Erythroblast (primary cell): ENCODE measurements around the gene CAMSAP2.

ENCODE experiments used
- GATA1 ChIP-seq: IDR thresholded peaks from 2 replicates; pipeline ENCODE4 v1.6.1; 2011; ENCODE audit warnings: low read depth, mild to moderate bottlenecking, control low read depth, low read length, moderate library complexity
- POLR2A ChIP-seq: IDR thresholded peaks from 2 replicates; pipeline ENCODE4 v1.6.1; 2011; ENCODE audit warnings: mild to moderate bottlenecking, low read length

DNA sequence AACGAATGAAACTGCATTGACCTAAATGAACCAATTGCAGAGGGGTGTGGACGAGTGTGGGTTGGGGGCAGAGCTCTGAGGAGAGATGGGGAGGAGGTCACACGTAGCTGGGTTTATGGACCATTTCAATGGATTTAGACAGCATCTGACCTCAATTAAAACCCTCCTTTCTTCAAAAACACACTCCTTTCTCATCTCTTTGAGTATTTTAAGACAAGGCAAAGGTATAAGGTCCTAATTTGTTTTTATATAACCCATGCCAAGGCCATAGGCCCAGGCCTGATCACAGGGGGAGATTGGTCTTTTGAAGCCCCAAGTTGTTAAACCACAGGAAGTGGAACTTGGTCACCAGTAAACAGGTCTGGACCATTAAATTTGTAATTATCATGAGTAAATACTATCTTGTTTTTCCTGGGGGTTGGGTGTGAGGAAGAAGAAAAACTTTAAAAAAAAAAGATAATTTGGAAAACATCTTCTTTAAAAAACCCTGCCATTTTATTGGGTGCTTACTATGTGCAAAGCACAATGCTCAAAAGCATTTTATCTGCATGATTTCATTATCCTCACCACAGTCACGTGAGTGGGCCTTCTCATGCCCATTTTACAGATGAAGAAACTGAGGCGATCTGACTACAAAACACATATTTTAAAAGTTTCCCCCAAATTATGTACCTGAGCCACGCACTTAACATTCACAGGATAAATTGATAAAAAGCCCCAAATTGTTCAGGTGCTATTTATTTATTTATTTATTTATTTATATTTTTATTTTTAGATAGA, 147.1 kb downstream of the CAMSAP2 start:
- TF ChIP-seq POLR2A (no peak), GATA1 (no peak)
